Natural killer cell (primary cell): ENCODE data around the gene SLC35G2. TPM values are rescaled to one million over a fixed set of nuclear protein-coding genes. Genes with fewer than 3 reads are reported as not detected.
"Not testable (repeated sequence)": the region's sequence is repeated elsewhere in the genome, so short reads cannot be mapped to it uniquely, and the experiment has no call there.

Source experiments
- ATAC-seq, 3 donors: fragments of 150-1000 bp in 2 of 3; fragments of 200-7000 bp in 1 of 3; cut with Tn5 transposase; 1 replicate in 1 of 3; 2 replicates in 2 of 3; pipeline ENCODE4 v1.10.0; 2021; ENCODE audit warnings: mild to moderate bottlenecking in 2 of 3, moderate library complexity in 2 of 3
- DNase-seq, 2 donors: peaks; one replicate each; pipeline versions ENCODE4 v3.0.0 to v3.0.0-alpha.2; 2013 to 2021; ENCODE audit warnings: mixed read lengths in 1 of 2
- H3K27ac ChIP-seq: one replicate; pipeline ENCODE4 v1.5.1; 2013; ENCODE audit warnings: mild to moderate bottlenecking, low read length
- H3K27me3 ChIP-seq: one replicate; pipeline ENCODE4 v1.6.1; 2013; ENCODE audit warnings: low read length; ENCODE audit not compliant: control insufficient read depth, insufficient read depth
- H3K36me3 ChIP-seq: one replicate; pipeline ENCODE4 v1.6.1; 2013; ENCODE audit warnings: low read length; ENCODE audit not compliant: control insufficient read depth, insufficient read depth
- H3K4me1 ChIP-seq: one replicate; pipeline ENCODE4 v1.6.1; 2013; ENCODE audit warnings: low read length; ENCODE audit not compliant: control insufficient read depth, insufficient read depth
- H3K4me3 ChIP-seq: one replicate; pipeline ENCODE4 v1.5.1; 2013; ENCODE audit warnings: low read length
- H3K9me3 ChIP-seq: one replicate; pipeline ENCODE4 v1.6.1; 2013; ENCODE audit warnings: low read length; ENCODE audit not compliant: control insufficient read depth, insufficient read depth
- H3K27ac Mint-ChIP-seq, 2 donors: one replicate each; pipeline ENCODE4 v1.8.0; 2022; ENCODE audit warnings: mild to moderate bottlenecking in 2 of 2, mixed read lengths in 2 of 2, moderate library complexity in 1 of 2
- H3K27me3 Mint-ChIP-seq, 2 donors: one replicate each; pipeline ENCODE4 v1.8.0; 2022; ENCODE audit warnings: low read depth in 2 of 2, mixed read lengths in 2 of 2
- H3K36me3 Mint-ChIP-seq: one replicate; pipeline ENCODE4 v1.8.0; 2022; ENCODE audit warnings: mixed read lengths
- H3K4me1 Mint-ChIP-seq, 2 donors: one replicate each; pipeline ENCODE4 v1.8.0; 2022; ENCODE audit warnings: mixed read lengths in 2 of 2
- H3K4me3 Mint-ChIP-seq: one replicate; pipeline ENCODE4 v1.8.0; 2022; ENCODE audit warnings: mild to moderate bottlenecking, moderate library complexity, mixed read lengths
- H3K9me3 Mint-ChIP-seq, 2 donors: one replicate each; pipeline ENCODE4 v1.8.0; 2022; ENCODE audit warnings: mixed read lengths in 2 of 2
- CTCF ChIP-seq: fragments of 200-600 bp; IDR thresholded peaks from one replicate; pipeline ENCODE4 v1.8.0; 2022; ENCODE audit warnings: antibody characterized with exemption
- WGBS: methylation state at CpG from one replicate; pipeline ENCODE4 v1.1.7; 2013; ENCODE audit warnings: missing lambda C conversion rate; ENCODE audit not compliant: insufficient coverage; 5-methylcytosine and 5-hydroxymethylcytosine counted together
- intact Hi-C: fragments of 100-400 bp; cut with micrococcal nuclease; formaldehyde crosslinking; loops from one replicate; pipeline ENCODE4 v1.14.2; 2022
- total RNA-seq, 4 donors: library from RNA; stranded (reverse); fragments of 120-200 nt in 1 of 4; gene quantifications; one replicate each; pipeline versions ENCODE4 v1.2.3 to v1.2.4, GENCODE V29; 2013 to 2022

Gene SLC35G2
- total RNA-seq, 3 donors from 2014 or later (not counting 1 experiment from before 2014, with no cell fraction given) = 0.33 TPM; not detected in 2

GRCh38 chr3:136901391-136901790, 82.5 kb downstream of the SLC35G2 start:
- Histone ChIP-seq H3K36me3 (no peaks in the 10 kb centered on the region), H3K27ac (no peak overlapping the region), H3K4me3 (no peak overlapping the region), H3K4me1 (peaks cover 15% of the 10 kb centered on the region), H3K27me3 (no peaks in the 10 kb centered on the region), H3K9me3 (peaks cover 10% of the 10 kb centered on the region)
- Mint-ChIP-seq H3K36me3 (peaks cover 7% of the 10 kb centered on the region), H3K9me3 (peaks cover 0 to 8% of the 10 kb centered on the region in 2 donors), H3K4me1 (peaks cover 64 to 72% of the 10 kb centered on the region in 2 donors), H3K27ac (peak overlapping the region; percentile 59 to 83), H3K27me3 (no peaks in the 10 kb centered on the region), H3K4me3 (peak overlapping the region; percentile 1)
- no peak for TF ChIP-seq CTCF
- intact Hi-C loops = no loop called here
- no peak for DNase-seq
- ATAC-seq = no peak
- 100% methylated on average over 1 of the region's 3 CpGs for WGBS

DNA sequence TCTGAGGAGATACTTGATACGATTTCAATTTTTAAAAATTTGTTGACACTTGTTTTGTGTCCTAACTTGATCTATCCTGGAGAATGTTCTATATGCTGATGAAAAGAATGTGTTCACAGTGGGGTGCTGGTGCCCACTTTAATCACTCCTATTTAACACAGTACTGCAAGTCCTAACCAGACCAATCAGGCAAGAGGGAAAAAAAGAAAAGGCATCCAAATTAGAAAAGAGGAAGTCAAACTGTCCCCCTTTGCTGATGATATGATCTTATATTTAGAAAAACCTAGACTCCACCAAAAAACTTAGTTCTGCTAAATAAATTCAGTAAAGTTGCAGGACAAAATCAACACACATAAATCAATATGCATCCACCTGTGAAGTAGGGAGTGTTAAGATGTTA, 83.6 kb downstream of the SLC35G2 start:
- peaks cover 26% of the 10 kb centered on the region for H3K4me1 ChIP-seq
- H3K36me3 ChIP-seq, H3K4me3 ChIP-seq, H3K36me3 Mint-ChIP-seq, ATAC-seq, H3K9me3 Mint-ChIP-seq, H3K27ac ChIP-seq, intact Hi-C loops, DNase-seq, H3K27me3 Mint-ChIP-seq, H3K27me3 ChIP-seq: not testable (repeated sequence)
- H3K9me3 ChIP-seq = peaks cover 10% of the 10 kb centered on the region
- H3K4me3 Mint-ChIP-seq = peak overlapping the region; percentile 2
- H3K27ac Mint-ChIP-seq = peak overlapping the region; percentile 59 to 83
- WGBS = 100% methylated on average over 1 of the region's 1 CpG
- H3K4me1 Mint-ChIP-seq = peaks cover 73 to 79% of the 10 kb centered on the region in 2 donors

DNA sequence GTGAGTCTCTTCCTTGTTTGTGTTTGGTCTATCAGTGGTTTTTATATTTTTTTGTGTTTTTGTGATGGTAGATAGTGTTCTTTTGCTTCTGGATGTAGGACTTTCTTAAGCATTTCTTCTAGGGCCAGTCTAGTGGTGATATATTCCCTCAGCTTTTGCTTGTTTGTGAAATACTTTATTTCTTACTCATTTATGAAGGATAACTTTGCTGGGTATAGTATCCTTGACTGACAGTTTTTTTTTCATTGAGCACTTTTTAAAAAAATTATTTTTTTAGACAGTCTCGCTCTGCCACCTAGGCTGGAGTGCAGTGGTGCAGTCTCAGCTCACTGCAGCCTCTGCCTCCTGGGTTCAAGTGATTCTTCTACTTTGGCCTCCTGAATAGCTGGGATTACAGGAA, 85.0 kb downstream of the SLC35G2 start:
- Mint-ChIP-seq H3K4me1 (peaks cover 80 to 81% of the 10 kb centered on the region in 2 donors), H3K9me3 (peaks cover 0 to 8% of the 10 kb centered on the region in 2 donors), H3K27ac (peak overlapping the region; percentile 59 to 83), H3K36me3 (peaks cover 7% of the 10 kb centered on the region), H3K4me3 (no peak overlapping the region), H3K27me3 (no peaks in the 10 kb centered on the region)
- no peaks in the 10 kb centered on the region for H3K36me3 ChIP-seq
- H3K27ac ChIP-seq = no peak overlapping the region
- 0% methylated on average over 1 of the region's 1 CpG for WGBS
- no peaks in the 10 kb centered on the region for H3K27me3 ChIP-seq
- peaks cover 10% of the 10 kb centered on the region for H3K9me3 ChIP-seq
- peaks cover 30% of the 10 kb centered on the region for H3K4me1 ChIP-seq
- H3K4me3 ChIP-seq = no peak overlapping the region
- ATAC-seq (no peak), DNase-seq (no peak)
- no peak for TF ChIP-seq CTCF
- intact Hi-C loops = no loop called here

- H3K4me1 ChIP-seq = peaks cover 33% of the 10 kb centered on the region
- no peaks in the 10 kb centered on the region for H3K27me3 ChIP-seq
- H3K4me3 ChIP-seq = no peak overlapping the region
- WGBS = 98% methylated on average over 3 of the region's 4 CpGs
- intact Hi-C loops = loop anchor here (5.0 kb wide), 2 partner anchors 38 to 152 kb away; partner anchors contain the start of gene STAG1
- H3K27ac ChIP-seq = no peak overlapping the region
- H3K9me3 ChIP-seq = peaks cover 10% of the 10 kb centered on the region
- Mint-ChIP-seq H3K27me3 (no peaks in the 10 kb centered on the region), H3K36me3 (peaks cover 7% of the 10 kb centered on the region), H3K9me3 (peaks cover 0 to 8% of the 10 kb centered on the region in 2 donors), H3K4me3 (no peak overlapping the region), H3K27ac (no peak overlapping the region), H3K4me1 (peaks cover 80 to 82% of the 10 kb centered on the region in 2 donors)
- TF ChIP-seq CTCF = no peak
- ATAC-seq (no peak), DNase-seq (no peak)
- H3K36me3 ChIP-seq = no peaks in the 10 kb centered on the region
Observed at GRCh38 chr3:136904746-136905145, 85.8 kb downstream of the SLC35G2 start.

Other genes starting within 250 kb of the SLC35G2 start
- 10 to 100 TPM; 55.1 to 66.2 (median 60.3) TPM for gene STAG1, start 66.7 kb upstream of the SLC35G2 start, total RNA-seq
- gene NCK1, start 43.1 kb downstream of the SLC35G2 start, total RNA-seq = 10 to 100 TPM; 61.2 to 77.9 (median 69.5) TPM
- 1 to 10 TPM; 1.9 to 3.6 (median 2.8) TPM for gene IL20RB, start 138.9 kb downstream of the SLC35G2 start, total RNA-seq